Measurements from ENCODE around the gene POLG2.

GRCh38 chr17:64519601-64520000 lies 22.7 kb upstream of the POLG2 start:
- no peak for TF ChIP-seq CTCF (IDR thresholded peaks at IDR 0.05)
- TF ChIP-seq POLR2A (IDR thresholded peaks at IDR 0.05) = no peak

All from tibial nerve (tissue), 3 donors.